Mammary epithelial cell (primary cell): Measurements from ENCODE around the gene SUFU.

Experiments used
- CTCF ChIP-seq, 2 donors: IDR thresholded peaks in 1 of 2; conservative IDR thresholded peaks in 1 of 2; 2 replicates each; pipeline ENCODE4 v1.5.1; 2011 to 2012; ENCODE audit warnings: inconsistent platforms in 2 of 2, low read length in 2 of 2, mild to moderate bottlenecking in 2 of 2, control low read depth in 1 of 2, low read depth in 1 of 2; ENCODE audit not compliant: insufficient read depth in 1 of 2; ENCODE audit errors: extremely low read depth in 1 of 2
- EZH2 ChIP-seq: IDR thresholded peaks from 2 replicates; pipeline ENCODE4 v1.6.1; 2012; ENCODE audit warnings: low read length, inconsistent platforms, borderline replicate concordance

- TF ChIP-seq CTCF (conservative IDR thresholded peaks at IDR 0.05 in 1 of 2, IDR thresholded peaks at IDR 0.05 in 1 of 2; ENCODE audit: extremely low read depth in 1 of 2, insufficient read depth in 1 of 2, low read depth in 1 of 2, low read length in 2 of 2) = no peak
- no peak for TF ChIP-seq EZH2
Observed at GRCh38 chr10:102620591-102621442, 117.0 kb downstream of the SUFU start.
